Measurements from ENCODE around the gene L1CAM.

Gene L1CAM

GRCh38 chrX:153845842-153846241, 40.1 kb downstream of the L1CAM start:
- POLR2A ChIA-PET (ENCODE audit: low non-redundant PET) = no interaction called here
- CTCF ChIA-PET = no interaction called here

DNA sequence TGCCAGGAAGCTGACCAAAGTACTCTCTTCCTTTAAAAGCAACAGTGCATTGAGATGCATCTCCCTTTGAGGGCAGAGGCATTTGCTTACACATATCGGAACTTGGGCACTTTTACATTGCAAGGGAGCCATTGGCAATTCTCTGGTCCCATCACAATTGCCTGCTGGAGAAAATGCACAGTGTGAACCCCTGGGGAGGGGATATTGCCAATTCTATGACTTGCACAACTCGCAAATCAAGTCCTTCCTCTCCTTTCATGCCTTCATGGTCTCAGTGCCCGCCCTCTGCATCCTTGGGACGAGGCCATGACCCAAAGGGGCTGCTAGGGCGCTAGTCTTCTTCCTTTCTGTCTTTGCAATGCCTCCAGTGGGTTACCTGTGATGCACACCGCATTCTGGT, 40.8 kb downstream of the L1CAM start:
- no peak overlapping the region for H3K27ac ChIP-seq
- TF ChIP-seq, protein P1, sequence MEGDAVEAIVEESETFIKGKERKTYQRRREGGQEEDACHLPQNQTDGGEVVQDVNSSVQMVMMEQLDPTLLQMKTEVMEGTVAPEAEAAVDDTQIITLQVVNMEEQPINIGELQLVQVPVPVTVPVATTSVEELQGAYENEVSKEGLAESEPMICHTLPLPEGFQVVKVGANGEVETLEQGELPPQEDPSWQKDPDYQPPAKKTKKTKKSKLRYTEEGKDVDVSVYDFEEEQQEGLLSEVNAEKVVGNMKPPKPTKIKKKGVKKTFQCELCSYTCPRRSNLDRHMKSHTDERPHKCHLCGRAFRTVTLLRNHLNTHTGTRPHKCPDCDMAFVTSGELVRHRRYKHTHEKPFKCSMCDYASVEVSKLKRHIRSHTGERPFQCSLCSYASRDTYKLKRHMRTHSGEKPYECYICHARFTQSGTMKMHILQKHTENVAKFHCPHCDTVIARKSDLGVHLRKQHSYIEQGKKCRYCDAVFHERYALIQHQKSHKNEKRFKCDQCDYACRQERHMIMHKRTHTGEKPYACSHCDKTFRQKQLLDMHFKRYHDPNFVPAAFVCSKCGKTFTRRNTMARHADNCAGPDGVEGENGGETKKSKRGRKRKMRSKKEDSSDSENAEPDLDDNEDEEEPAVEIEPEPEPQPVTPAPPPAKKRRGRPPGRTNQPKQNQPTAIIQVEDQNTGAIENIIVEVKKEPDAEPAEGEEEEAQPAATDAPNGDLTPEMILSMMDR (conservative IDR thresholded peaks at IDR 0.05; ENCODE audit: low read depth) = no peak
- POLR2A ChIA-PET (ENCODE audit: low non-redundant PET) = no interaction called here
- CTCF ChIA-PET = interaction anchor here (0.7 kb wide), 1 partner anchor 8 kb away, joined by 3 read pairs; no protein-coding TSS in a partner anchor
- DNase-seq (ENCODE audit: low spot score) = no peak

More at GRCh38 chrX:153845842-153846241, 40.1 kb downstream of the L1CAM start:
- TF ChIP-seq, protein P1 (conservative IDR thresholded peaks at IDR 0.05; ENCODE audit: low read depth) = no peak
- DNase-seq (ENCODE audit: low spot score) = no peak
- H3K27ac ChIP-seq = no peak overlapping the region

DNA sequence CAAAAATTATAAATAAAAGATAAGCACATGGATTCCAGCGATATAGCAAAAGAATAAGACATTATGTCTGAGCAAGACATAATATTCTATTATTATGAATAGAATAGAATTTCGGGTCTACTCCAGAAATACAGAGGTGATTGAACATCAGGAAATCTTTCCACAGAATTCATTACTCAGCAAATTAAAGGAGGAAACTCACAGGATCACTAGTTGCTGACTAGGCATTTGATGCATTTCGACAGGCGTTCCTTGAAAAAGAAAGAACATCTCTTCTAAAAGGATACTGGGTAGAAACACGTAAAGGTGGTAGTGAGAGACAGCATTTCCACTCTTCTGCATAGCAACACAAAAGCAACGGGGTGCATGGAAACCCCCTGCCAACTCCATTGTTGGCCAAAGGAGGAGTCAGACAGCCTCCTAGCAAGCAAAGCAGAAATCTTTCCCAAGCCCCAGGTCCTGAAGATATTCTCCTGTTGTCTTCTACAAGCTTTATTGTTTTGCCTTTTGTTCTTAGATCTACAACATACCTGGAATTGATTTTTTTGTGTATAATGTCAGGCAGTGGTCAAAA, 41.4 kb downstream of the L1CAM start:
- ChIA-PET CTCF (interaction anchor here (0.7 kb wide), 1 partner anchor 9 kb away, joined by 3 read pairs; no protein-coding TSS in a partner anchor), POLR2A (ENCODE audit: low non-redundant PET) (no interaction called here)
- H3K27ac ChIP-seq = no peak overlapping the region
- TF ChIP-seq, protein P1 (conservative IDR thresholded peaks at IDR 0.05; ENCODE audit: low read depth) = no peak
- no peak for DNase-seq (ENCODE audit: low spot score)

DNA sequence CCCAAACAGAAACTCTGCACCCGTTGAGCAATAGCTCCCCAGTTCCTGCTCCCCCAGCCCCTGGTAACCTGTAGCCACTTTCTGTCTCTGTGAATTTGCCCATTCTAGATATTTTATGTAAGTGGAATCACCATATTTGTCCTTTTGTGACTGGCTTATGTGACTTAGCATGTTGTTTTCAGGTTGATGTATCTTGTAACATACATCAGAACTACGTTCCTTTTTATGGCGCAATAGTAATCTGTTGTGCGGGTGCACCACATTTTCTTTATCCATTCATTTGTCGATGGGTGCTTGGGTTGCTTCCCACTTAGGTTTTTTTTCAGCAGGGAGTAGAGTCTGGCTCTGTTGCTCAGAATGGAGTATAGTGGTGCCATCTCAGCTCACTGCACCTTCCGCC, 49.1 kb downstream of the L1CAM start:
- POLR2A ChIA-PET (ENCODE audit: low non-redundant PET) = no interaction called here
- DNase-seq (ENCODE audit: low spot score) = no peak
- no peak overlapping the region for H3K27ac ChIP-seq
- TF ChIP-seq, protein P1 (conservative IDR thresholded peaks at IDR 0.05; ENCODE audit: low read depth) = no peak
- CTCF ChIA-PET = no interaction called here

- POLR2A ChIA-PET (ENCODE audit: low non-redundant PET) = no interaction called here
- no peak overlapping the region for H3K27ac ChIP-seq
- CTCF ChIA-PET = interaction anchor here (0.9 kb wide), 1 partner anchor 1721 kb away, joined by 6 read pairs; no protein-coding TSS in a partner anchor
- no peak for DNase-seq (ENCODE audit: low spot score)
- TF ChIP-seq, protein P1 (conservative IDR thresholded peaks at IDR 0.05; ENCODE audit: low read depth) = no peak
Measured at GRCh38 chrX:153832728-153833127, 53.2 kb downstream of the L1CAM start.

GRCh38 chrX:153831429-153832150, 54.4 kb downstream of the L1CAM start:
- no peak overlapping the region for H3K27ac ChIP-seq
- DNase-seq (ENCODE audit: low spot score) = no peak
- CTCF ChIA-PET = no interaction called here

More at GRCh38 chrX:153831429-153832150, 54.4 kb downstream of the L1CAM start:
- POLR2A ChIA-PET (ENCODE audit: low non-redundant PET) = no interaction called here
- TF ChIP-seq, protein P1 (conservative IDR thresholded peaks at IDR 0.05; ENCODE audit: low read depth) = no peak
